Transverse colon (tissue), 4 donors: Measurements from ENCODE around the gene CAND2.

Experiments used
- CTCF ChIP-seq, 5 experiments: fragments of 200-600 bp in 3 of 5; fragments of 450-650 bp in 2 of 5; sonication (generic) in 3 of 5; IDR thresholded peaks; 1 replicate in 2 of 5; 2 replicates in 3 of 5; pipeline ENCODE4 v1.5.1; 2016 to 2017; ENCODE audit warnings: antibody characterized with exemption in 5 of 5, inconsistent platforms in 3 of 5, mild to moderate bottlenecking in 2 of 5, moderate library complexity in 1 of 5
- POLR2AphosphoS5 ChIP-seq, 3 donors: sonication (generic); formaldehyde crosslinking; IDR thresholded peaks; one replicate each; pipeline ENCODE4 v1.6.1; 2016; ENCODE audit warnings: antibody characterized with exemption in 3 of 3

GRCh38 chr3:12750658-12751071 lies 45.8 kb upstream of the CAND2 start:
- TF ChIP-seq CTCF (IDR thresholded peaks at IDR 0.05) (no peak), POLR2AphosphoS5 (IDR thresholded peaks at IDR 0.05) (no peak)
